Activated CD8-positive, alpha-beta memory T cell treated with anti-CD3 and anti-CD28 coated beads, Interleukin-2, amount 50 U/mL, for 1 hour (primary cell): Measurements from ENCODE around the gene MYO5A.

Source experiments
- DNase-seq: peaks from one replicate; pipeline ENCODE4 v3.0.0-alpha.2; 2020; ENCODE audit errors: extremely low read depth

Gene MYO5A

GRCh38 chr15:52329987-52330386 is 198.7 kb downstream of the MYO5A start:
- no peak for DNase-seq

GRCh38 chr15:52329150-52329549 is 199.5 kb downstream of the MYO5A start:
- no peak for DNase-seq

GRCh38 chr15:52328680-52329079 is 200.0 kb downstream of the MYO5A start:
- no peak for DNase-seq

GRCh38 chr15:52326756-52327155 is 201.9 kb downstream of the MYO5A start:
- no peak for DNase-seq

- no peak for DNase-seq
Measured at GRCh38 chr15:52324109-52324508, 204.6 kb downstream of the MYO5A start.

- DNase-seq = no peak
Measured at GRCh38 chr15:52318729-52319500, 209.8 kb downstream of the MYO5A start.

- no peak for DNase-seq
Measured at GRCh38 chr15:52317688-52318087, 211.0 kb downstream of the MYO5A start.

GRCh38 chr15:52317022-52317421 is 211.7 kb downstream of the MYO5A start:
- no peak for DNase-seq

- no peak for DNase-seq
Measured at GRCh38 chr15:52309154-52309548, 219.5 kb downstream of the MYO5A start.

GRCh38 chr15:52308446-52309153 is 220.1 kb downstream of the MYO5A start:
- DNase-seq = no peak

GRCh38 chr15:52307847-52308246 is 220.8 kb downstream of the MYO5A start:
- no peak for DNase-seq

- no peak for DNase-seq
Measured at GRCh38 chr15:52306270-52306669, 222.4 kb downstream of the MYO5A start.

- no peak for DNase-seq
Measured at GRCh38 chr15:52303093-52303772, 225.4 kb downstream of the MYO5A start.

GRCh38 chr15:52301265-52301847 is 227.3 kb downstream of the MYO5A start:
- no peak for DNase-seq

GRCh38 chr15:52295421-52296001 is 233.2 kb downstream of the MYO5A start, which contains the start of gene MYO5C:
Gene MYO5C (minus strand): TSS chr15:52295804. CDS start chr15:52295636, 168 bp downstream.
- no peak for DNase-seq

- DNase-seq = no peak
Measured at GRCh38 chr15:52294881-52295420, 233.7 kb downstream of the MYO5A start.

- no peak for DNase-seq
Measured at GRCh38 chr15:52292780-52293392, 235.8 kb downstream of the MYO5A start.

GRCh38 chr15:52291204-52291603 is 237.5 kb downstream of the MYO5A start:
- no peak for DNase-seq

GRCh38 chr15:52290800-52291199 is 237.9 kb downstream of the MYO5A start:
- no peak for DNase-seq

- no peak for DNase-seq
Measured at GRCh38 chr15:52290329-52290728, 238.4 kb downstream of the MYO5A start.

GRCh38 chr15:52289629-52290081 is 239.0 kb downstream of the MYO5A start:
- no peak for DNase-seq
